Measurements from ENCODE around the gene S100A10.

- TF ChIP-seq EZH2 (IDR thresholded peaks at IDR 0.05) (no peak), POLR2AphosphoS5 (IDR thresholded peaks at IDR 0.05; ENCODE audit: borderline replicate concordance, low read depth, low read length) (no peak), FOXP2 (optimal IDR thresholded peaks at IDR 0.05; ENCODE audit: control extremely low read depth, extremely low read length, insufficient read depth) (no peak)
Observed at GRCh38 chr1:151995774-151996173, 2.1 kb upstream of the S100A10 start.

Data from SK-N-MC (cell line).